ENCODE measurements around the gene RDM1. TPM values are rescaled to one million over a fixed set of nuclear protein-coding genes. Genes with fewer than 3 reads are reported as not detected.

RDM1 gene
- total RNA-seq, 1 experiment from 2014 or later, result 12.9 TPM

DNA sequence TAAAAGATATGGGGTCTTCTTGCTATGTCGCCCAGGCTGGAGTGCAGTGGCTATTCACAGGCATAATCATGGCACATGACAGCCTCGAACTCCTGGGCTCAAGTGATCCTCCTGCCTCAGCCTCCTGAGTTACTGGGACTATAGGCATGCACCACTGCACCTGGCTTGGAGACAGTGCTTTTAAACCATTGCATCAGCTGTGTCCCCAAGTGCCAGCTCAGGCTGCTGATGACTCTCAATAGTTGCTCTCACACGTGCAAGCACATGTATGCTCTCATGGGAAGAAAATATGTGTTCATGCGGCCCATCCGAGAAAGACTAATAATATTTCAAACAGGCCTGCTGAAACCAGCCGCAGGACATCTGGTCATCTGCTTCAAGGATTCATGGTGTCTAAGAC lies 42.0 kb upstream of the RDM1 start:
- intact Hi-C loops (cut with micrococcal nuclease; ENCODE audit: unreplicated experiment), result loop anchor here (5.0 kb wide), 1 partner anchor 515 kb away; the partner anchor contains the start of gene ZNHIT3

DNA sequence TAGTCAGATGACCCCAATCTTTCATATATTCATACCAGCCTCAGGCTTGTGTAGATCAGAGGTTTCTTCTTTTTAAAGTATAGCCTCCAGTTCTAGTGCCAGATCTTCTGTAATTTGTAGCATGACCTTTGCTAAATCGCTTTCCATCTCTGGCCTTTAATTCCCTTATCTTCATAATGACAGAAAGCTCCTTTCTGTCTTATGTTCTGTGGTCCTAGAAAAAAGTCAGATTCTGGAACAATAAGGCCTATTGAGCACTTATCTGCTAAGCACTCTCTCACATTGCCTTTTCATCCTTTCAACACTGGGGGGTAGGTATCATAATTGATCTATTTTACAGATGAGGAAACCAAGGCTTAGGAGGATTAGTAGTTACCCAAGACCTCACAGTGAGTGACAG lies 41.5 kb upstream of the RDM1 start:
- Mint-ChIP-seq H3K4me1 (ENCODE audit: low read depth, unreplicated experiment) (peaks cover 21% of the 10 kb centered on the region), H3K9me3 (ENCODE audit: unreplicated experiment) (no peaks in the 10 kb centered on the region), H3K27ac (ENCODE audit: unreplicated experiment) (peak overlapping the region; percentile 89), H3K27me3 (ENCODE audit: insufficient read depth, unreplicated experiment) (no peaks in the 10 kb centered on the region), H3K36me3 (ENCODE audit: insufficient read depth, unreplicated experiment) (no peaks in the 10 kb centered on the region), H3K4me3 (ENCODE audit: unreplicated experiment) (no peak overlapping the region)
- H3K9me3 ChIP-seq, result no peaks in the 10 kb centered on the region
- intact Hi-C loops (cut with micrococcal nuclease; ENCODE audit: unreplicated experiment), result loop anchor here (5.0 kb wide), 1 partner anchor 515 kb away; the partner anchor contains the start of gene ZNHIT3
- no peak overlapping the region for H3K4me3 ChIP-seq (ENCODE audit: low read depth, low read length)
- H3K4me1 ChIP-seq, result peaks cover 54% of the 10 kb centered on the region
- no TSS peak for BruUV-seq (replicated peaks)
- TF ChIP-seq, protein P1, sequence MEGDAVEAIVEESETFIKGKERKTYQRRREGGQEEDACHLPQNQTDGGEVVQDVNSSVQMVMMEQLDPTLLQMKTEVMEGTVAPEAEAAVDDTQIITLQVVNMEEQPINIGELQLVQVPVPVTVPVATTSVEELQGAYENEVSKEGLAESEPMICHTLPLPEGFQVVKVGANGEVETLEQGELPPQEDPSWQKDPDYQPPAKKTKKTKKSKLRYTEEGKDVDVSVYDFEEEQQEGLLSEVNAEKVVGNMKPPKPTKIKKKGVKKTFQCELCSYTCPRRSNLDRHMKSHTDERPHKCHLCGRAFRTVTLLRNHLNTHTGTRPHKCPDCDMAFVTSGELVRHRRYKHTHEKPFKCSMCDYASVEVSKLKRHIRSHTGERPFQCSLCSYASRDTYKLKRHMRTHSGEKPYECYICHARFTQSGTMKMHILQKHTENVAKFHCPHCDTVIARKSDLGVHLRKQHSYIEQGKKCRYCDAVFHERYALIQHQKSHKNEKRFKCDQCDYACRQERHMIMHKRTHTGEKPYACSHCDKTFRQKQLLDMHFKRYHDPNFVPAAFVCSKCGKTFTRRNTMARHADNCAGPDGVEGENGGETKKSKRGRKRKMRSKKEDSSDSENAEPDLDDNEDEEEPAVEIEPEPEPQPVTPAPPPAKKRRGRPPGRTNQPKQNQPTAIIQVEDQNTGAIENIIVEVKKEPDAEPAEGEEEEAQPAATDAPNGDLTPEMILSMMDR (IDR thresholded peaks at IDR 0.05; ENCODE audit: insufficient read depth in 1 of 2, low read depth in 1 of 2, low read length in 1 of 2, severe bottlenecking in 1 of 2, unreplicated experiment in 1 of 2), result no peak
- ChIA-PET POLR2A (no interaction called here), CTCF (no interaction called here)
- no peaks in the 10 kb centered on the region for H3K27me3 ChIP-seq (replicated peaks; ENCODE audit: control insufficient read depth, insufficient read depth, low read length)
- no peaks in the 10 kb centered on the region for H3K36me3 ChIP-seq (ENCODE audit: control insufficient read depth, insufficient read depth, low read length)
- no peak for DNase-seq

More for the DNA sequence above, 42.0 kb upstream of the RDM1 start:
- no peaks in the 10 kb centered on the region for H3K9me3 ChIP-seq
- no peaks in the 10 kb centered on the region for H3K27me3 ChIP-seq (replicated peaks; ENCODE audit: control insufficient read depth, insufficient read depth, low read length)
- POLR2A ChIA-PET, result no interaction called here
- peaks cover 21% of the 10 kb centered on the region for H3K4me1 Mint-ChIP-seq (ENCODE audit: low read depth, unreplicated experiment)
- CTCF ChIA-PET, result interaction anchor here (2.0 kb wide), 3 partner anchors 100 to 562 kb away, joined by 5 to 15 read pairs (median 9); partner anchors contain the start of genes MYO19 and PIGW
- H3K4me1 ChIP-seq, result peaks cover 54% of the 10 kb centered on the region
- no peak overlapping the region for H3K4me3 ChIP-seq (ENCODE audit: low read depth, low read length)
- H3K27me3 Mint-ChIP-seq (ENCODE audit: insufficient read depth, unreplicated experiment), result no peaks in the 10 kb centered on the region
- DNase-seq, result no peak
- H3K36me3 Mint-ChIP-seq (ENCODE audit: insufficient read depth, unreplicated experiment), result no peaks in the 10 kb centered on the region
- H3K36me3 ChIP-seq (ENCODE audit: control insufficient read depth, insufficient read depth, low read length), result no peaks in the 10 kb centered on the region
- no TSS peak for BruUV-seq (replicated peaks)
- peak overlapping the region; percentile 52 for H3K4me3 Mint-ChIP-seq (ENCODE audit: unreplicated experiment)
- TF ChIP-seq, protein P1 (IDR thresholded peaks at IDR 0.05; ENCODE audit: insufficient read depth in 1 of 2, low read depth in 1 of 2, low read length in 1 of 2, severe bottlenecking in 1 of 2, unreplicated experiment in 1 of 2), result no peak
- H3K9me3 Mint-ChIP-seq (ENCODE audit: unreplicated experiment), result no peaks in the 10 kb centered on the region
- peak overlapping the region; percentile 89 for H3K27ac Mint-ChIP-seq (ENCODE audit: unreplicated experiment)

DNA sequence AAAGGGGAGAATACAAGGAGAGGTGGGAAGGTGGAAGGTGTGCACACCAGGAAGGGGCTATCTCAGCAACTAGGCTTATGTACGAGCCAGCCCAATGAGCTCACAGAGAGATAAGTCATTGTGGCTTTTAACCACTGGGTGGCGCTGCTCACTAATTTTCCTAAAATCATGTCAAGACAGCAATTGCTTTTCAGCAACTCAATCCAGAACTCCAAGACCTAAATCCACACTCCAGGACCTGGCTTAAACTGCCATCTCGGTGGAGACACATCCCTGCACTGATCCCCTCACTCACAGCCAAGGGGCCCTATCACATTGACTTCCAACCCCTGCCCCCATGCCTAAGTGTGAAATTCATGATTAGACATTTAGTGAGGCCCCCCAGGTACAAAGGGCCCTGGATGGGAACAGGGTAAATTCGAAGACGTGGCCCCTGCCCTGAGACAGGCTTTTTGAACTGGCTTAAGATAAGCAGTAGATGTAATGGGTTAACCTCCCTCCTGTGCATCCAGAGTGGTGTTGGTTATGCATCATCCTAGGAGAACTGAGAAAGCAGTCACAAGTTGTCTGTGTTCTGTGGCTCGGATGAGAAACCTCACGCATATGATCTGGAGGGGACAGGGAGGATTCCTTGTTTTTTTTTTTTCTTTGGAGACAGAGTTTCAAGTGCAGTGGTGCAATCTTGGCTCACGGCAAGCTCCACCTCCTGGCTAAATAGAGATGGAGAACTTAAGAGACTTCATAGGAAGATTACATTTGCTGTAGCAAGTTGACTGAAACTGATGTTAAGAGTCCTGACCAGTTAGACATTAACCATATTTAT lies 39.2 kb upstream of the RDM1 start:
- no peaks in the 10 kb centered on the region for H3K36me3 Mint-ChIP-seq (ENCODE audit: insufficient read depth, unreplicated experiment)
- ChIA-PET POLR2A (interaction anchor here (0.6 kb wide), 2 partner anchors 8 to 509 kb away, joined by 3 to 16 read pairs; no protein-coding TSS in a partner anchor), CTCF (interaction anchor here (0.6 to 2.0 kb wide), 20 partner anchors 12 to 564 kb away, joined by 3 to 64 read pairs (median 4); partner anchors contain the start of genes CCL15, CCL16 and CCL23)
- H3K9me3 Mint-ChIP-seq (ENCODE audit: unreplicated experiment), result no peaks in the 10 kb centered on the region
- intact Hi-C loops (cut with micrococcal nuclease; ENCODE audit: unreplicated experiment), result loop anchor here (1.0 to 5.0 kb wide), 5 partner anchors 22 to 518 kb away; partner anchors contain the start of gene ZNHIT3
- peak overlapping the region; percentile 67 for H3K27ac Mint-ChIP-seq (ENCODE audit: unreplicated experiment)
- peak overlapping the region; percentile 16 for H3K4me3 Mint-ChIP-seq (ENCODE audit: unreplicated experiment)
- Histone ChIP-seq H3K4me1 (peaks cover 47% of the 10 kb centered on the region), H3K4me3 (ENCODE audit: low read depth, low read length) (no peak overlapping the region), H3K9me3 (no peaks in the 10 kb centered on the region), H3K27me3 (replicated peaks; ENCODE audit: control insufficient read depth, insufficient read depth, low read length) (no peaks in the 10 kb centered on the region), H3K36me3 (ENCODE audit: control insufficient read depth, insufficient read depth, low read length) (no peaks in the 10 kb centered on the region)
- TF ChIP-seq, protein P1 (IDR thresholded peaks at IDR 0.05; ENCODE audit: insufficient read depth in 1 of 2, low read depth in 1 of 2, low read length in 1 of 2, severe bottlenecking in 1 of 2, unreplicated experiment in 1 of 2), result peak; percentile 73 to 86
- peaks cover 28% of the 10 kb centered on the region for H3K4me1 Mint-ChIP-seq (ENCODE audit: low read depth, unreplicated experiment)
- DNase-seq, result peak; percentile 84 to 87
- H3K27me3 Mint-ChIP-seq (ENCODE audit: insufficient read depth, unreplicated experiment), result no peaks in the 10 kb centered on the region
- no TSS peak for BruUV-seq (replicated peaks)
